Measurements from ENCODE around the gene FXYD2.

Gene FXYD2

GRCh38 chr11:117857734-117858414 is 33.3 kb upstream of the FXYD2 start:
- DNase-seq = no peak

GRCh38 chr11:117855912-117856651 is 31.5 kb upstream of the FXYD2 start:
- no peak for DNase-seq

GRCh38 chr11:117855186-117855845 is 30.8 kb upstream of the FXYD2 start:
- no peak for DNase-seq

- DNase-seq = no peak
Measured at GRCh38 chr11:117852309-117852708, 27.8 kb upstream of the FXYD2 start.

- DNase-seq = no peak
Measured at GRCh38 chr11:117851852-117852251, 27.3 kb upstream of the FXYD2 start.

GRCh38 chr11:117851106-117851505 is 26.6 kb upstream of the FXYD2 start:
- DNase-seq = no peak

GRCh38 chr11:117849781-117850414 is 25.4 kb upstream of the FXYD2 start:
- no peak for DNase-seq

GRCh38 chr11:117843666-117844484 is 19.3 kb upstream of the FXYD2 start:
- DNase-seq = peak; percentile 63

- DNase-seq = no peak
Measured at GRCh38 chr11:117842131-117842941, 17.8 kb upstream of the FXYD2 start.

- DNase-seq = no peak
Measured at GRCh38 chr11:117841551-117842031, 17.0 kb upstream of the FXYD2 start.

GRCh38 chr11:117840881-117841550 is 16.5 kb upstream of the FXYD2 start:
- no peak for DNase-seq

- DNase-seq = no peak
Measured at GRCh38 chr11:117839936-117840813, 15.6 kb upstream of the FXYD2 start.

GRCh38 chr11:117839380-117839881 is 14.9 kb upstream of the FXYD2 start:
- DNase-seq = no peak

- DNase-seq = no peak
Measured at GRCh38 chr11:117838901-117839300, 14.4 kb upstream of the FXYD2 start.

GRCh38 chr11:117837791-117838190 is 13.2 kb upstream of the FXYD2 start:
- DNase-seq = no peak

GRCh38 chr11:117837070-117837776 is 12.7 kb upstream of the FXYD2 start:
- DNase-seq = no peak

GRCh38 chr11:117836077-117836960 is 11.8 kb upstream of the FXYD2 start:
- no peak for DNase-seq

GRCh38 chr11:117835576-117835975 is 11.0 kb upstream of the FXYD2 start:
- no peak for DNase-seq

Data from DMS79 treated with DMSO at 0.1 percent for 48 hours (cell line).